ENCODE results near the gene SMIM33. TPM values are rescaled to one million over a fixed set of nuclear protein-coding genes. Genes with fewer than 3 reads are reported as not detected.

Gene SMIM33
- polyA plus RNA-seq, 1 of the 3 experiments (the other 2 are of a cell fraction): not detected

DNA sequence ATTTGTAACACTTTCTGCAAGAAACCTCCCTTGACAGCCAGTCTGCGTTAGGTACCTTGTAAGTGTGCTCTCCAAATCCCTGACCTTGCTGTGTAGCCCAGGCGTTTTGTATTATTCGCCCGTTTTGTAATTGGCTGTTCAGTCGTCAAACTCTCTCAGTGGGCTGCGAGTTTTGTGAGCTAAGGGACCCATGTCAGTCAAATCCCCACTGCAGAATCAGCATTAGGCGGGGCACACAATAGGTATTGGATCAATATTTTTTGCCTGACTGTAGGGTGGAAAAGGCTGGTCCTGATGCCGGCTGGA, 32.1 kb upstream of the SMIM33 start:
- H3K79me2 ChIP-seq (ENCODE audit: insufficient read depth): no peaks in the 10 kb centered on the region
- POLR2A ChIA-PET: interaction anchor here (1.1 to 1.3 kb wide), 5 partner anchors 8 to 123 kb away, joined by 4 to 8 read pairs (median 6); partner anchors contain the start of gene UBE2D2
- CTCF ChIA-PET: interaction anchor here (0.8 to 1.4 kb wide), 5 partner anchors 14 to 75 kb away, joined by 3 to 8 read pairs (median 3); no protein-coding TSS in a partner anchor
- H3K27ac ChIP-seq (ENCODE audit: low read depth in 2 of 2, low read length in 1 of 2): peak overlapping the region in 1 of 2 experiments; percentile 88; a peak in 2 of 4 replicates
- H3K9ac ChIP-seq: peak overlapping the region; percentile 96; the same call in 1 of the 2 replicates
- peaks cover 0 to 9% of the 10 kb centered on the region in 2 experiments for H3K36me3 ChIP-seq (replicated peaks in 1 of 2; ENCODE audit: control insufficient read depth in 1 of 2, insufficient read depth in 2 of 2, low read length in 1 of 2)
- 38% methylated on average over 8 of the region's 8 CpGs for WGBS (ENCODE audit: low lambda C conversion rate)
- peaks cover 8 to 10% of the 10 kb centered on the region in 2 experiments; a peak in 3 of 4 replicates for H3K4me1 ChIP-seq (ENCODE audit: control insufficient read depth in 1 of 2, insufficient read depth in 2 of 2, low read depth in 1 of 2, low read length in 1 of 2)
- H3F3A ChIP-seq (replicated peaks; ENCODE audit: insufficient read depth): peaks cover 7% of the 10 kb centered on the region
- H3K4me2 ChIP-seq: peak overlapping the region; percentile 97
- H2AFZ ChIP-seq (ENCODE audit: low read depth): peak overlapping the region; percentile 94
- no peaks in the 10 kb centered on the region for H3K9me2 ChIP-seq
- no peaks in the 10 kb centered on the region for H3K27me3 ChIP-seq (ENCODE audit: insufficient read depth)
- no peaks in the 10 kb centered on the region for H3K9me3 ChIP-seq
- no peak for TF ChIP-seq MEF2A (IDR thresholded peaks at IDR 0.05; ENCODE audit: borderline replicate concordance, low read depth)
- no peak for TF ChIP-seq MAX (IDR thresholded peaks at IDR 0.05; ENCODE audit: low read depth)
- TF ChIP-seq YY1 (IDR thresholded peaks at IDR 0.05; ENCODE audit: low read depth): no peak
- TF ChIP-seq, protein P1, sequence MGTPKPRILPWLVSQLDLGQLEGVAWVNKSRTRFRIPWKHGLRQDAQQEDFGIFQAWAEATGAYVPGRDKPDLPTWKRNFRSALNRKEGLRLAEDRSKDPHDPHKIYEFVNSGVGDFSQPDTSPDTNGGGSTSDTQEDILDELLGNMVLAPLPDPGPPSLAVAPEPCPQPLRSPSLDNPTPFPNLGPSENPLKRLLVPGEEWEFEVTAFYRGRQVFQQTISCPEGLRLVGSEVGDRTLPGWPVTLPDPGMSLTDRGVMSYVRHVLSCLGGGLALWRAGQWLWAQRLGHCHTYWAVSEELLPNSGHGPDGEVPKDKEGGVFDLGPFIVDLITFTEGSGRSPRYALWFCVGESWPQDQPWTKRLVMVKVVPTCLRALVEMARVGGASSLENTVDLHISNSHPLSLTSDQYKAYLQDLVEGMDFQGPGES (IDR thresholded peaks at IDR 0.05; ENCODE audit: low read depth, low read length): no peak
- TF ChIP-seq, protein P2, sequence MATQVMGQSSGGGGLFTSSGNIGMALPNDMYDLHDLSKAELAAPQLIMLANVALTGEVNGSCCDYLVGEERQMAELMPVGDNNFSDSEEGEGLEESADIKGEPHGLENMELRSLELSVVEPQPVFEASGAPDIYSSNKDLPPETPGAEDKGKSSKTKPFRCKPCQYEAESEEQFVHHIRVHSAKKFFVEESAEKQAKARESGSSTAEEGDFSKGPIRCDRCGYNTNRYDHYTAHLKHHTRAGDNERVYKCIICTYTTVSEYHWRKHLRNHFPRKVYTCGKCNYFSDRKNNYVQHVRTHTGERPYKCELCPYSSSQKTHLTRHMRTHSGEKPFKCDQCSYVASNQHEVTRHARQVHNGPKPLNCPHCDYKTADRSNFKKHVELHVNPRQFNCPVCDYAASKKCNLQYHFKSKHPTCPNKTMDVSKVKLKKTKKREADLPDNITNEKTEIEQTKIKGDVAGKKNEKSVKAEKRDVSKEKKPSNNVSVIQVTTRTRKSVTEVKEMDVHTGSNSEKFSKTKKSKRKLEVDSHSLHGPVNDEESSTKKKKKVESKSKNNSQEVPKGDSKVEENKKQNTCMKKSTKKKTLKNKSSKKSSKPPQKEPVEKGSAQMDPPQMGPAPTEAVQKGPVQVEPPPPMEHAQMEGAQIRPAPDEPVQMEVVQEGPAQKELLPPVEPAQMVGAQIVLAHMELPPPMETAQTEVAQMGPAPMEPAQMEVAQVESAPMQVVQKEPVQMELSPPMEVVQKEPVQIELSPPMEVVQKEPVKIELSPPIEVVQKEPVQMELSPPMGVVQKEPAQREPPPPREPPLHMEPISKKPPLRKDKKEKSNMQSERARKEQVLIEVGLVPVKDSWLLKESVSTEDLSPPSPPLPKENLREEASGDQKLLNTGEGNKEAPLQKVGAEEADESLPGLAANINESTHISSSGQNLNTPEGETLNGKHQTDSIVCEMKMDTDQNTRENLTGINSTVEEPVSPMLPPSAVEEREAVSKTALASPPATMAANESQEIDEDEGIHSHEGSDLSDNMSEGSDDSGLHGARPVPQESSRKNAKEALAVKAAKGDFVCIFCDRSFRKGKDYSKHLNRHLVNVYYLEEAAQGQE (IDR thresholded peaks at IDR 0.05; ENCODE audit: low read depth, low read length): no peak
- TF ChIP-seq, protein P3, sequence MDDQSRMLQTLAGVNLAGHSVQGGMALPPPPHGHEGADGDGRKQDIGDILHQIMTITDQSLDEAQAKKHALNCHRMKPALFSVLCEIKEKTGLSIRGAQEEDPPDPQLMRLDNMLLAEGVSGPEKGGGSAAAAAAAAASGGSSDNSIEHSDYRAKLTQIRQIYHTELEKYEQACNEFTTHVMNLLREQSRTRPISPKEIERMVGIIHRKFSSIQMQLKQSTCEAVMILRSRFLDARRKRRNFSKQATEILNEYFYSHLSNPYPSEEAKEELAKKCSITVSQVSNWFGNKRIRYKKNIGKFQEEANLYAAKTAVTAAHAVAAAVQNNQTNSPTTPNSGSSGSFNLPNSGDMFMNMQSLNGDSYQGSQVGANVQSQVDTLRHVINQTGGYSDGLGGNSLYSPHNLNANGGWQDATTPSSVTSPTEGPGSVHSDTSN (IDR thresholded peaks at IDR 0.05): no peak
- no peak for TF ChIP-seq FOXM1 (IDR thresholded peaks at IDR 0.05; ENCODE audit: low read depth)
- TF ChIP-seq ELF1 (IDR thresholded peaks at IDR 0.05): no peak
- TF ChIP-seq ZBTB33 (IDR thresholded peaks at IDR 0.05; ENCODE audit: borderline replicate concordance, low read depth): no peak
- TF ChIP-seq NFIC (IDR thresholded peaks at IDR 0.05; ENCODE audit: borderline replicate concordance): no peak
- no peak for TF ChIP-seq RCOR1 (IDR thresholded peaks at IDR 0.05; ENCODE audit: low read length)
- no peak for TF ChIP-seq NRF1 (IDR thresholded peaks at IDR 0.05; ENCODE audit: low read depth, low read length)
- TF ChIP-seq EZH2phosphoT487 (IDR thresholded peaks at IDR 0.05; ENCODE audit: borderline replicate concordance, low read depth): no peak
- TF ChIP-seq GABPA (IDR thresholded peaks at IDR 0.05; ENCODE audit: low read depth): no peak
- TF ChIP-seq MXI1 (IDR thresholded peaks at IDR 0.05; ENCODE audit: low read depth, low read length): no peak
- TF ChIP-seq FOXJ3 (CRISPR knock-in tag; IDR thresholded peaks at IDR 0.05): no peak
- TF ChIP-seq, protein P4, sequence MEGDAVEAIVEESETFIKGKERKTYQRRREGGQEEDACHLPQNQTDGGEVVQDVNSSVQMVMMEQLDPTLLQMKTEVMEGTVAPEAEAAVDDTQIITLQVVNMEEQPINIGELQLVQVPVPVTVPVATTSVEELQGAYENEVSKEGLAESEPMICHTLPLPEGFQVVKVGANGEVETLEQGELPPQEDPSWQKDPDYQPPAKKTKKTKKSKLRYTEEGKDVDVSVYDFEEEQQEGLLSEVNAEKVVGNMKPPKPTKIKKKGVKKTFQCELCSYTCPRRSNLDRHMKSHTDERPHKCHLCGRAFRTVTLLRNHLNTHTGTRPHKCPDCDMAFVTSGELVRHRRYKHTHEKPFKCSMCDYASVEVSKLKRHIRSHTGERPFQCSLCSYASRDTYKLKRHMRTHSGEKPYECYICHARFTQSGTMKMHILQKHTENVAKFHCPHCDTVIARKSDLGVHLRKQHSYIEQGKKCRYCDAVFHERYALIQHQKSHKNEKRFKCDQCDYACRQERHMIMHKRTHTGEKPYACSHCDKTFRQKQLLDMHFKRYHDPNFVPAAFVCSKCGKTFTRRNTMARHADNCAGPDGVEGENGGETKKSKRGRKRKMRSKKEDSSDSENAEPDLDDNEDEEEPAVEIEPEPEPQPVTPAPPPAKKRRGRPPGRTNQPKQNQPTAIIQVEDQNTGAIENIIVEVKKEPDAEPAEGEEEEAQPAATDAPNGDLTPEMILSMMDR (IDR thresholded peaks at IDR 0.05): no peak
- TF ChIP-seq TCF12 (IDR thresholded peaks at IDR 0.05): no peak
- no peaks in the 10 kb centered on the region for H4K20me1 ChIP-seq (ENCODE audit: insufficient read depth)
- no peak for DNase-seq
- H3K4me3 ChIP-seq (ENCODE audit: low read depth in 2 of 2, low read length in 1 of 2): peak overlapping the region; percentile 69 to 90
